HG03342 (cell line): Measurements from ENCODE around the gene THUMPD3.

Experiments
- ATAC-seq: cut with Tn5 transposase; IDR thresholded peaks from one replicate; pipeline ENCODE4 v1.9.1; 2021; ENCODE audit warnings: mild to moderate bottlenecking, moderate library complexity; ENCODE audit not compliant: unreplicated experiment

The THUMPD3 gene

GRCh38 chr3:9415485-9416138 lies 52.8 kb downstream of the THUMPD3 start:
- ATAC-seq: no peak

- ATAC-seq: no peak
Observed at GRCh38 chr3:9416139-9416780, 53.4 kb downstream of the THUMPD3 start.

GRCh38 chr3:9420850-9421549 lies 58.1 kb downstream of the THUMPD3 start:
- ATAC-seq: no peak

- ATAC-seq: no peak
Observed at GRCh38 chr3:9422712-9423424, 60.0 kb downstream of the THUMPD3 start.

- ATAC-seq: no peak
Observed at GRCh38 chr3:9428411-9428810, 65.6 kb downstream of the THUMPD3 start.

GRCh38 chr3:9430733-9431132 lies 67.9 kb downstream of the THUMPD3 start:
- no peak for ATAC-seq

GRCh38 chr3:9433627-9434521 lies 71.0 kb downstream of the THUMPD3 start:
- no peak for ATAC-seq

GRCh38 chr3:9435316-9435715 lies 72.5 kb downstream of the THUMPD3 start:
- no peak for ATAC-seq
